Stomach (tissue), 4 donors: ENCODE data around the gene NT5C2.

Experiments used
- CTCF ChIP-seq, 7 experiments: fragments of 450-650 bp in 4 of 7; fragments of 200-600 bp in 3 of 7; sonication (generic) in 3 of 7; IDR thresholded peaks; one replicate each; pipeline ENCODE4 v1.5.1; 2016 to 2019; ENCODE audit warnings: antibody characterized with exemption in 7 of 7, control low read depth in 2 of 7, mild to moderate bottlenecking in 1 of 7
- EP300 ChIP-seq: sonication (generic); formaldehyde crosslinking; IDR thresholded peaks from one replicate; pipeline ENCODE4 v1.6.1; 2017; ENCODE audit warnings: antibody characterized with exemption

GRCh38 chr10:103086799-103087198, 106.3 kb downstream of the NT5C2 start:
- no peak for TF ChIP-seq CTCF (IDR thresholded peaks at IDR 0.05)
- no peak for TF ChIP-seq EP300
